ENCODE measurements around the gene TBC1D22A. TPM values are rescaled to one million over a fixed set of nuclear protein-coding genes. Genes with fewer than 3 reads are reported as not detected.
"Not testable (repeated sequence)": the region's sequence is repeated elsewhere in the genome, so short reads cannot be mapped to it uniquely, and the experiment has no call there.

Gene TBC1D22A, protein sequence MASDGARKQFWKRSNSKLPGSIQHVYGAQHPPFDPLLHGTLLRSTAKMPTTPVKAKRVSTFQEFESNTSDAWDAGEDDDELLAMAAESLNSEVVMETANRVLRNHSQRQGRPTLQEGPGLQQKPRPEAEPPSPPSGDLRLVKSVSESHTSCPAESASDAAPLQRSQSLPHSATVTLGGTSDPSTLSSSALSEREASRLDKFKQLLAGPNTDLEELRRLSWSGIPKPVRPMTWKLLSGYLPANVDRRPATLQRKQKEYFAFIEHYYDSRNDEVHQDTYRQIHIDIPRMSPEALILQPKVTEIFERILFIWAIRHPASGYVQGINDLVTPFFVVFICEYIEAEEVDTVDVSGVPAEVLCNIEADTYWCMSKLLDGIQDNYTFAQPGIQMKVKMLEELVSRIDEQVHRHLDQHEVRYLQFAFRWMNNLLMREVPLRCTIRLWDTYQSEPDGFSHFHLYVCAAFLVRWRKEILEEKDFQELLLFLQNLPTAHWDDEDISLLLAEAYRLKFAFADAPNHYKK
- 19.0 TPM for polyA plus RNA-seq (ENCODE audit: insufficient read length)

- DNase-seq: peak; percentile 96
These were observed at the start of gene TBC1D22A for GRCh38 chr22:46762238-46763050. Gene TBC1D22A (plus strand): TSS chr22:46762650. CDS start chr22:46762787, 137 bp downstream.

GRCh38 chr22:46714550-46714949, 47.9 kb upstream of the TBC1D22A start:
- no peak for DNase-seq

DNA sequence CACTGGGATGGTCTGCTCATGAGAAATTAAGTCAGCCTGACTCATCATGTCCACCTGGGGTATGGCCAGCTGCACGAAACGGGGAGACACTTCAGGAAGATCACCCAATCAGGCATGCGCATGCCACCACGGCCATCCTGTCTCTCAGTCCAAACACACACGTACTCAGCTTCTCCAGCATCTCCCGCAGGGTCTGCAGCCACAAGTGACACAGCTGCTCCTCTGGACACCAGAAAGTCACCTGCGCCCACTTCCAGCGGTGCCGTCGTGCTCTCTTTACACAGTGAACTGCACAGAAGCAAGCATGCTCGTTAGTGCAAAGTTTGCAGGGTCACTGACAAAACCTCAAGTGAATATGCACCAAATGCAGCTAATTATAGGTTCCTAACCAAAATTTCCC, 42.5 kb upstream of the TBC1D22A start:
- no peak for DNase-seq

- no peak for DNase-seq
These were observed 40.9 kb upstream of the TBC1D22A start for GRCh38 chr22:46721501-46722085.

- DNase-seq: no peak
These were observed 38.6 kb upstream of the TBC1D22A start for GRCh38 chr22:46723882-46724281.

- no peak for DNase-seq
These were observed 37.4 kb upstream of the TBC1D22A start for GRCh38 chr22:46725096-46725495.

GRCh38 chr22:46726066-46726985, 36.1 kb upstream of the TBC1D22A start:
- DNase-seq: no peak

DNA sequence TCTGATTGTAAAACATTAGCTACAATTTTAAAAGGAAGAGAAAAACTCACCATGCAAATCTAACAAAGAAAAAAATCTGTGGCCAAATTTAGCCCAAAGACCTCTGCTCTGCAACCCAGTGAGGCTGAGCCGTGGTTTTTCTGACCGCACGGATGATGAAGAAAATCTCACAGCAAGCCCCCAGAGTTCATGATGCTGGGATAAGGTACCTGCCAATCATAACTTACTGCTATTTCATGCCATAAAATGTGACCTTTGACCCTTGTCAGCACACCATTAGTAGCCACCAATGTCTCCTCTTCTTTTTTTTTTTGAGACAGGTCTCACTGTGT, 35.5 kb upstream of the TBC1D22A start:
- DNase-seq: no peak

GRCh38 chr22:46727813-46728364, 34.6 kb upstream of the TBC1D22A start:
- DNase-seq: no peak

DNA sequence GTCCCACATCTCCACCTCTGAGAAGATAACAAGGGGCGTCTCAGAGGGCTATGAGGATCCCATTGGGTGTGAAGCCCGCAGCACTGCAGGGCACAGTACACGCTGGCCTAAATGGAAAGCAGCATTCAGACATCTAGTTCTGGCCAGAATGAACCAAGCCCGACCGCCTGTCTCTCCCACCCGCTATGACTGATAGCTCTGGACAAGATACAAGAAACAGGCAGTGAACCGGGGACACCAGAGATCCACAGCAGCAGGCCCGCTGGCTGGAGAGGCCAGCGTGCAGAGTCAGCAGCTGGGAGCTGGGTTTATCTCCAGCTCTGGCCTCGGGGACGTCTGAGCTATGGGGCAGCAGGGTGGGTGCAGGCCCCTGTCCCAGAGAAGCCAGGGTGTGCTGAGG, 34.0 kb upstream of the TBC1D22A start:
- no peak for DNase-seq

DNA sequence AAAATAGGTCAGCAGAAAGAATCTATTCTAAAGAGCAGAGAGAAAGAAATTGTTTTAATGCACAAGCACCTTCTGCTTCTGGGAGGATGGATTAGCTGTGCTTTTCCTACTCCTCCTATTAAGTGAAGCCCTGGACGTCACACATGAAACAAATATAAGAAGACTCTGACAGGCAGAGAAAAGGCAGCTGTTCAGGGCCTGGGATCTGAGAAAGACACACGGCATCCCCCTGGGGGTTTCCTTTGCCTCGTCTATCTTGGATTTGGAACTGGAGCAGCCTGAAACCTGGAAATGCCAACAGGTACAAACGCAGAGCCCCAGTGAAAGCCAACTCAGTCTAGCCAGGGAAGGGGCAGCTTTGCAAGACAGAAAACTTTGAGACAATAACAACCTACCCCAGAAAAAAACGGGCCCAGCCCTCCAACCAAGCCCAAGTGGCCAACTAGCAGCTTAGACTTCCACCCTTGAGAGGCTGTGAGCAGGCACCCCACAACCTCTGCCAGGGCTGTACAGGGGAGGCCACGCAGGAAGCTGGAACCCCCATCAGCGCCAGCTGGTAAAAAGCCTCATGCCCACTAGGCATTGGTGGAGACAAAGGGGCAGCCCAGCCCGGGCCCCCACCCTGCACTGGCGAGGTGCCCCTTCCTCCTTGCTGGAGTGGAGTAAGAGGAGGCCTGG, 31.7 kb upstream of the TBC1D22A start:
- no peak for DNase-seq

- no peak for DNase-seq
These were observed 31.0 kb upstream of the TBC1D22A start for GRCh38 chr22:46731246-46732040.

DNA sequence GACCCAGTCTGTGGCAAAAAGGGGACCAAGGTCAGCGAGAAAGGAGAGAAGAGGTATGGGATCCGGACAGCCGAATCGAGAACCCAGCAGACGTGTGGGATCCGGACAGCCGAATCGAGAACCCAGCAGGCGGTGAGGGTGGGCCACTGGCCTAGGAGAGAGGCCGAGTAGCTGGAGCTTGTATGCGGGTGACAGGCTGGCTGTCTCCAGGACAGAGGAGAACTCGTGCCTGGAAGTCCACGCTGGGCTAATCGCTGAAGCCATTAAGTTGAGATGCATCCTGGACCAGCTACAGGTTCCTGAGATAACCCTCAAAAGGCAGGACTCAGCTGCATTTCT, 30.4 kb upstream of the TBC1D22A start:
- DNase-seq: no peak

DNA sequence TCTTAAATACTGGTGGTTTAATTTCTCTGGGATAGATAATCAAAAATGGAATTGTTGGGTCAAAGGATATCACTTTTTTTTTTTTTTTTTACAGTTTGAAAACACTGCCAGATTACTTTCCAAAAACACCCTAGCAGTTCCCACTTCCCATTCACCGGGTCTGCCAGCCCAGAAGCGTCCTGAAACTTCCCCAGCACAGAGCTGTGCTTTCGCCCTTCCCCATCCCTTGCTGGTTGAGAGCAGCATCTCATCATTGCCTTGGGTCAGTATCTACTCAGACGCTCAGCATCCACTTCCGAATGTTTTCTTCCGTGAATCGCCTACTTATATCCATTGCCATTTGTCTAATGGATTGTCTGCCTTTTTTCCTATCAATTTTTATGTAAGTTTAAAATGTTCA, 29.9 kb upstream of the TBC1D22A start:
- no peak for DNase-seq

DNA sequence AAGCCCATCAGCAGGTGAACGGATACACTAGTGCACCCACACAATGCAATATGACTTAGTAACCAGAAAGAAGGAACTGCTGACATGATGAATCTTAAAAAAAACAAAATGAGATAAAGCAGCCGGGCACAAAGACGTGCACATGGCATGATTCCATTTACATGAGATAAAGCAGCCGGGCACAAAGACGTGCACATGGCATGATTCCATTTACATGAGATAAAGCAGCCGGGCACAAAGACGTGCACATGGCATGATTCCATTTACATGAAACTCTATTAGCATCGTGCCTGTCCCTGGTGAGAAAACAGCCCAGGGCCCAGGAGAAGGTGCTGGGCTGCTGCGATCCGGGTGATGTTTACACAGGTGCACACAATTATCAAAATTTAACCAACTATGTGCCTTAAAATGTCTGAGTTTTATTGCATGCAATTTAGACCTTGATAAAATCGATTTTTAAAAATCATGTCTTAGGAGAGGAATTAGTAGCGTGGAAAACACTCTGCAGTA, 28.2 kb upstream of the TBC1D22A start:
- DNase-seq: not testable (repeated sequence)

DNA sequence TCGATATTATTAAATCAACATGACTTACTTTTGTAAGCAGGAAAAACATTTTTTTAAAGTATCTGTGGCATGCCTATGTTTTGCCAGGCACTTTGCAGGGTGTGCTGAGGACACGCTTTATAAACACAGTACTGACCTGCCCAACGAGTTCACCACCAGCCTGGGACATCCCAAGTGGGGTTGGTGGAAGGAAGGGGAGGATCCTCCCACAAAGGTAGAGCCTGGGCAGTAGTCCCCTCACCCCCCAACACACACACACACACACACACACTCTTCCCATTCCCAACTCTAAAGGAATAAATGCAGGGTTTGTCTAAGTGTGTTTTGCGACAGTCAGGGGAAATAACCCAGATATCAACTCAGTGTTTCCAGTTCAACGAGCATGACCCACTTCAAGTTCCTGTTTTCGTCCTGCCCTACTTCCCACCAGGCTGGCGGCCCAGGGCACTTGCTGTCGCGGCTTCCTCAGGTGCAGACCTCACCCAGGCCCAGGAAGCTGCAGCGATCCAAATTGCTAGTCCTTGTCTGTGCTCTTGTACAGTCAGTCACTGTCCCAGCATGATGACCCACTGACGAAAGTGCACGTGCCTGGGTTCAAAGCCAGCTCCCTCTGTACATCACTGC, 27.5 kb upstream of the TBC1D22A start:
- DNase-seq: no peak

GRCh38 chr22:46735747-46736608, 26.5 kb upstream of the TBC1D22A start:
- DNase-seq: no peak

- no peak for DNase-seq
These were observed 25.7 kb upstream of the TBC1D22A start for GRCh38 chr22:46736705-46737104.

Data from hindlimb muscle (tissue), 1 donor.